Fibroblast of pulmonary artery (primary cell): ENCODE results near the gene ARMC3.
"Not testable (repeated sequence)": the region's sequence is repeated elsewhere in the genome, so short reads cannot be mapped to it uniquely, and the experiment has no call there.

Experiments
- DNase-seq: peaks from one replicate; pipeline ENCODE4 v3.0.0-alpha.2; 2010; ENCODE audit warnings: low read depth
- H3K4me3 ChIP-seq: replicated peaks from 2 replicates; pipeline ENCODE4 v1.5.1; 2011; ENCODE audit warnings: low read depth, mild to moderate bottlenecking, control low read depth, low read length, moderate library complexity
- CTCF ChIP-seq: IDR thresholded peaks from 2 replicates; pipeline ENCODE4 v1.5.1; 2011; ENCODE audit warnings: mild to moderate bottlenecking, control low read depth, low read length, inconsistent platforms; ENCODE audit errors: missing control alignments

ARMC3 gene

GRCh38 chr10:22911889-22912762 lies 15.7 kb upstream of the ARMC3 start:
- DNase-seq = peak; percentile 84
- TF ChIP-seq CTCF = no peak
- H3K4me3 ChIP-seq = no peak overlapping the region

GRCh38 chr10:22912763-22913384 lies 15.0 kb upstream of the ARMC3 start:
- DNase-seq = no peak
- TF ChIP-seq CTCF = no peak
- no peak overlapping the region for H3K4me3 ChIP-seq

- DNase-seq = no peak
- H3K4me3 ChIP-seq = no peak overlapping the region
- TF ChIP-seq CTCF = no peak
Observed at GRCh38 chr10:22913474-22914092, 14.3 kb upstream of the ARMC3 start.

- TF ChIP-seq CTCF = no peak
- no peak overlapping the region for H3K4me3 ChIP-seq
- no peak for DNase-seq
Observed at GRCh38 chr10:22915314-22915713, 12.5 kb upstream of the ARMC3 start.

GRCh38 chr10:22925088-22925487 lies 2.8 kb upstream of the ARMC3 start:
- H3K4me3 ChIP-seq = no peak overlapping the region
- no peak for TF ChIP-seq CTCF
- DNase-seq = no peak

GRCh38 chr10:22927166-22927565 lies 687 bp upstream of the ARMC3 start:
- DNase-seq = no peak
- TF ChIP-seq CTCF = no peak
- peak overlapping the region; percentile 54 for H3K4me3 ChIP-seq

GRCh38 chr10:22929053-22929452 lies 1.2 kb downstream of the ARMC3 start:
- not testable (repeated sequence) for DNase-seq

More at GRCh38 chr10:22929053-22929452, 1.2 kb downstream of the ARMC3 start:
- not testable (repeated sequence) for H3K4me3 ChIP-seq
